GM08714 (cell line): ENCODE measurements around the gene MYL12A.
"Not testable (repeated sequence)": the region's sequence is repeated elsewhere in the genome, so short reads cannot be mapped to it uniquely, and the experiment has no call there.

ENCODE experiments used
- H3K4me3 ChIP-seq: fragments of 200-500 bp; sonication (Bioruptor generic); 2 replicates; pipeline ENCODE4 v1.5.1; 2014; ENCODE audit warnings: mild to moderate bottlenecking, low read length, inconsistent platforms
- ZNF274 ChIP-seq: IDR thresholded peaks from 2 replicates; pipeline ENCODE4 v1.6.1; 2012; ENCODE audit warnings: mild to moderate bottlenecking, low read depth, low read length

The MYL12A gene

DNA sequence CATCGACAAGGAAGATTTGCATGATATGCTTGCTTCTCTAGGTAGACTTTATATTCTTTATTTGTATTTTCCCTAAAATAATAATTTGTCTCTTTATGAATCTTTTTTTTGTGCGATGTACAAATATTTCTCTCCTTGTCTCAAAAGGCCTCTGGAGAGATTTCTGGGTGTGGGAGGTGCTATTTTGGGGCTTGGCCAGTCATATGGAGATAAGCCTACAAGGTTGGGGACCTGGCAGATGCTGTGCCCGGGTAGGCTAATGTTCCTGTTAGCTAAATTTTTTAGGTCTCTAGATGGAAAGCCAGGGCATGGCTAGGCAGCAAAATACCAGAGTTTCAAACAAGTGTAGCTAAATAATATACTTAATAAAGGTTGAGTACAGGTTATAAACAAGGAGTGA is 25.4 kb downstream of the MYL12A start:
- no peak overlapping the region for H3K4me3 ChIP-seq
- no peak for TF ChIP-seq ZNF274

GRCh38 chr18:3277643-3278213 is 30.1 kb downstream of the MYL12A start:
- H3K4me3 ChIP-seq: not testable (repeated sequence)

- TF ChIP-seq ZNF274: no peak
- no peak overlapping the region; the same call in 1 of the 2 replicates for H3K4me3 ChIP-seq
Measured at GRCh38 chr18:3279201-3280185, 31.9 kb downstream of the MYL12A start.

- no peak overlapping the region for H3K4me3 ChIP-seq
- TF ChIP-seq ZNF274: no peak
Measured at GRCh38 chr18:3281456-3282400, 34.1 kb downstream of the MYL12A start.

DNA sequence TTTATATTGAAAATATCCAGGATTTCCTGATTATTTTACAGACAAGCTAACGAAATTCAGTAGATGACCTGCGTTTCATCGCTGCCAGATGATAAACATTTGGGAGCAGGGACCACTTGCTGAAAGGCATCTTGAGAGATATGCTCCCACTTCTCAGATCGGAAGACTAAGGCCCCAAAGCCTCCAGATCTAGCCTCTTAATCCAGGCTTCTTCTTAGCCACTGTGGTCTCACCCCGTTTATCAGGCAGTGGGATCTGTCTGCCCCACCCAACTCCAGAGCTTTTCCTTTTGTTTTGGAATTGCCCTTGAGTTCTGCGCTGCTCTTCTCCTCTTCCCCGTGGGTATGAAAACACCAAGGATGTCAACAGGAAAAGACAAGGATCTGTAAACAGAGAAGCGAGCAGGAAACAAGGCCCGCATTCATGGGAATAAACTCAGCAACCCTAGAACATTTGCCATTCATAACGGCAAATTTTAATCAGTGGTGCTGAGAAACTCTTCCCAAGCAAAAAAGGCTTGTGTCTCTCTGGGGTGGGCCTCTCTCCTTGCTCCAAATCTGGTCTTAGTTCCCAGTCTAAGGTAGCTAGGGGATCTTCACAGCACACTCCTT is 35.8 kb downstream of the MYL12A start:
- H3K4me3 ChIP-seq: no peak overlapping the region
- TF ChIP-seq ZNF274: no peak

DNA sequence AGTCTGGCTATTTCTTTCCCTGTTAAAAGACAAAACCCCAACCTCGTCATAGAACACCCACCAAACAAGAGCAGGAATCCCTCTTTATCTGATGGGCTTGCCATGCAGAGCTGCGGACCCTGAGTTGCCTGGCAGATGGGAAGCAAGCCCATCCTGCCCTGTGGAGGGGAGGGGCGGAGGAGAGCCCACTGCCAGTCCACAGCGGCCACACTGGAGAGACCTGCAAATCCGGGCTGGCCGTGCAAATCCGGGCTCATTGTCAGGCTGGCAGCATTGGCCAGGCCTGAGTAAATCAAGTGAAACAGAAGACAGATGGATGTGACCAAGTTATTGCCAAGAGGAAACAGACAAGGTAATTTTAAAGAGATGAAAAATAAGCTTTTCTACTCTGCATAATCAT is 36.3 kb downstream of the MYL12A start:
- TF ChIP-seq ZNF274: no peak

GRCh38 chr18:3284501-3284900 is 36.9 kb downstream of the MYL12A start:
- no peak for TF ChIP-seq ZNF274
- no peak overlapping the region for H3K4me3 ChIP-seq

More for the DNA sequence above, 36.3 kb downstream of the MYL12A start:
- H3K4me3 ChIP-seq: no peak overlapping the region

- H3K4me3 ChIP-seq: no peak overlapping the region
- TF ChIP-seq ZNF274: no peak
Measured at GRCh38 chr18:3286159-3286558, 38.6 kb downstream of the MYL12A start.

DNA sequence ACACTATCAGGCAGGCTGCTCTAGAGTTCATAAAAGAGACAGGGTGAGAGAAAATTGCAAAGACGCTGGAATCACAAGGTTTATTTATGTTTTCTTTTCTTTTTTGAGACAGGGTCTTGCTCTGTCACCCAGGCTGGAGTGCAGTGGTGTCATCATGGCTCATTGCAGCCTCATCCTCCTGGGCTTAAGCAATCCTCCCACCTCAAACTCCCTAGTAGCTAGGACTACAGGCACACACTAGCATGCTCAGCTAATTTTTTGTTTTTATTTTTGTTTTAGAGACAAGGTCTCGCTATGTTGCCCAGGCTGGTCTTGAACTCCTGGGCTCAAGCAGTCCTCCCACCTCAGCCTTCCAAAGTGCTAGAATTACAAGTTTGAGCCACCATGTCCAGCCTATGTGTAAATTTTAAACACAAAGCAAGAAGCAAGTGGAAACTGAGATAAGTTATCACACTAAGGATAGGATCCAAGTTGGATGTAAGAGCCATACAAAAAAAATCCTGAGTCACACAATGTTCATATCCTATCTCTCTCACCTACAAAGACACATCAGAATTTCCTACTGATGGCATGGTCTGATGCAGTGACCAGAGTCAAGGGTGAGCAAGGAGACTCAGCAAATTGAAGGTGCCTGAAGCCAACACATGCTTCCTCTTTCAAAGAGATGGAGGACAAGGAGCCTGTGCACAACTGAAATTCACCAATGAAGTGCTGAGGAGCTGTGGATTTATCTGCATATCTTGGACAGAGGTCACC is 45.8 kb downstream of the MYL12A start:
- H3K4me3 ChIP-seq: no peak overlapping the region
- no peak for TF ChIP-seq ZNF274

DNA sequence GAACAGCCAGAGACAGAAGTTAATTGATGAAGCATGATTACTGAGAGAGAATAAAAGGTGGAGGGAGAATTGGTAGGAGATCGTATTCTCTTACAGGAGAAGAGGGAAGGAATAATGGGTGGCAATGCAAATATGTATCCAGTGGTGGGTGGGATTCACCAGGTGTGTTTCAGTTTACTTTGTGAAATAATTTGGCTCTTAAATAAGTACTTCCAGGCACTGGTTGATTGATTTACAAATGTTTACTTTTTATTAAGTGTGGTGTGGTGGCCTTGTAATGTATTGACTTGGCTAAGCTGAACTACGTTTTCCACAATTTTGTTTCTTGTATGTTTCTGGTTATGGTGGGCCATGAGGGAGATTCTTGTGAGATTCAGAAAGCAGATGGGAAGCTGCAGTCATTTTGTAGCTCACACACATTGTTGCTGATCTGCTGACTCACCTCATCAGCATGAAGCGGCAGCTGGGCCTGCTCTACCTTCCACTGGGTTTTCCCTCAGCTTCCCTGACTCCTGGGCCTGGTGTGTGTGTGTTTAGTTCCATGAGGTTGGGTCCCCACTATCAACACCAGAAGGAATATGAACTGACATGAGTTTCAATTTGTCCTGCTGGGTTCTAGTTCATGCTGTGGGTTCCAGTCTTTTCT is 47.0 kb downstream of the MYL12A start:
- no peak overlapping the region for H3K4me3 ChIP-seq
- no peak for TF ChIP-seq ZNF274

GRCh38 chr18:3297025-3297984 is 49.7 kb downstream of the MYL12A start:
- peak overlapping the region; percentile 87 for H3K4me3 ChIP-seq
- no peak for TF ChIP-seq ZNF274

DNA sequence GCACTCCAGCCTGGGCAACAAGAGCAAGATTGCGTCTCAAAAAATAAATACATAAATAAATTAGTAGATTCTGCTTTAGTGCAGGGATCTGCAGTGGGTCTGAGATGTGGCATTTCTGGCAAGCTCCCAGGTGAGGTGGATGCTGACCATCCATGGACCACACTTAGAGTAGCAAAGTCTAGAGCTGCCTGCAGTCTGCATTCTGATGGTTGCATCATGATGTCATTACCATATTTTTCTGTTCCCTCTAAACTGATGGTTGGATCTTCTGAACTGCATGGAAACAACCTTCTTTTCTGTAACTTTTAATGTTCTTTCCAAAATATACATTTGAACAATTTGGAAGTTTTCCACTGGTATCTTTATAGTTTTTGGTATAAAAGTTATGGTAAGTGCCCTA is 57.2 kb downstream of the MYL12A start:
- no peak overlapping the region for H3K4me3 ChIP-seq
- TF ChIP-seq ZNF274: no peak
